A549 treated with ZK216348 at 1 μM for 4 hours (cell line): ENCODE measurements around the gene ZNF391. TPM values are rescaled to one million over a fixed set of nuclear protein-coding genes. Genes with fewer than 3 reads are reported as not detected.

Experiments used
- total RNA-seq: library from RNA; stranded (reverse); fragments of 200-300 nt; extraction: Qiagen RNA extraction; gene quantifications from 5 replicates; pipeline ENCODE4 v1.2.3, GENCODE V29; 2022; ENCODE audit warnings: low read depth

The ZNF391 gene
- 0.07 to 0.35 TPM (median 0.32 TPM) in 5 replicates for total RNA-seq

DNA sequence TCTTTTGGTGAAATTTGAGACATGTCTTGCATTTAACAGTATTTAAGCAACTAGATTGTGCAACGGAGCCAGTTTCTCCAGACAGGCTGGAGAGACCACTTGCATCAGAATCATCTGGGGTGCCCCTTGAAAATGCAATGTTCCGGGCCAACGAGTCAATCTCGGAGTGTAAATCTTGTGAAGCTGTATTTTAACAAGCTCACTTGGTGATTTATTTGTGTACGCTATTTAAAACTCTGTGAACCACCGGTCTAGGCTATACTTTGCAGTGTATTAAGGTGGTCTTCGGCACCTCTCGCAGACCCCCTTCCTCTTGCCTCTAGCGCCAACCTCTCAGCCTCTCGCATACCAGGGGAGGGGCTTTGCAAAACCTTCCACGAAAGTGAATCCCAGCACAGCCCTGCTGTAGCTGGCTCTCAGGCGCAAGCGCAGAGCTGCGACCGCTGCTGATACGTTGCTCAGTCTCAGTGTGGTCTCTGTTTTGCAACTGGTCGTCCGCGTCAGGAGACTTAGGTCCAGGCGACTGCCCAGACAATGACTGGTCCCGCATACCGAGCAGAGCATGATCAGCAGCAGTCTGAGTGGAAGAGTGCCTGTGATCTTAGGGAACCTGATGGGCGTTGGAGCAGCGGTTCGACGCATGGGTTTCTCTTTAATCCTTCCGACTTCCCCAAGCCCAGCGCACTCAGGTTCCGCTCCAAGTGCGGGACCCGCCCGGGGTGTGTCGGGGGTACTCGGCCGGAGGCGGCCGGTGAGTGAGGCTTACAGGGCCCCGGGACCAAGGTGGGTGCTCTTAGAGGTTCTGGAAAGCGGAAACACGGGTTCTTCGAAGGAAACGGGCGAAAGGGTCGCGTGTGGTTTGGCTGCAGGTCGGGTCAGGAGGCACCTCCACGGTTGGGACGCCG lies at the start of gene ZNF391:
Gene ZNF391, plus strand, starts transcription at position 467 of the 905 bp plus-strand sequence. CDS start 11,612 bp downstream, outside the sequence.

Other genes with a start within 250 kb of the ZNF391 start
- gene PRSS16, start 141.1 kb upstream of the ZNF391 start, total RNA-seq, result 1.3 to 4.0 TPM (median 3.9 TPM) in 5 replicates
- gene POM121L2, start 76.5 kb upstream of the ZNF391 start, total RNA-seq, result not detected in 5 replicates
- gene ZNF184, start 84.3 kb downstream of the ZNF391 start, total RNA-seq, result 2.6 to 3.7 TPM (median 2.7 TPM) in 5 replicates